GM12875 (cell line): Measurements from ENCODE around the gene POPDC3.
"Not testable (repeated sequence)": the region's sequence is repeated elsewhere in the genome, so short reads cannot be mapped to it uniquely, and the experiment has no call there.

Source experiments
- H3K4me3 ChIP-seq: one replicate; pipeline ENCODE4 v1.5.1; 2011; ENCODE audit warnings: low read depth, low read length, control low read depth
- CTCF ChIP-seq: IDR thresholded peaks from 2 replicates; pipeline ENCODE4 v1.5.1; 2011; ENCODE audit warnings: low read depth, mild to moderate bottlenecking, control low read depth, inconsistent platforms, low read length, moderate library complexity, borderline replicate concordance; ENCODE audit not compliant: insufficient read depth

POPDC3 gene

GRCh38 chr6:105186576-105186975, 6.8 kb upstream of the POPDC3 start:
- H3K4me3 ChIP-seq: no peak overlapping the region
- no peak for TF ChIP-seq CTCF

- TF ChIP-seq CTCF: no peak
- no peak overlapping the region for H3K4me3 ChIP-seq
Observed at GRCh38 chr6:105184921-105185320, 5.1 kb upstream of the POPDC3 start.

DNA sequence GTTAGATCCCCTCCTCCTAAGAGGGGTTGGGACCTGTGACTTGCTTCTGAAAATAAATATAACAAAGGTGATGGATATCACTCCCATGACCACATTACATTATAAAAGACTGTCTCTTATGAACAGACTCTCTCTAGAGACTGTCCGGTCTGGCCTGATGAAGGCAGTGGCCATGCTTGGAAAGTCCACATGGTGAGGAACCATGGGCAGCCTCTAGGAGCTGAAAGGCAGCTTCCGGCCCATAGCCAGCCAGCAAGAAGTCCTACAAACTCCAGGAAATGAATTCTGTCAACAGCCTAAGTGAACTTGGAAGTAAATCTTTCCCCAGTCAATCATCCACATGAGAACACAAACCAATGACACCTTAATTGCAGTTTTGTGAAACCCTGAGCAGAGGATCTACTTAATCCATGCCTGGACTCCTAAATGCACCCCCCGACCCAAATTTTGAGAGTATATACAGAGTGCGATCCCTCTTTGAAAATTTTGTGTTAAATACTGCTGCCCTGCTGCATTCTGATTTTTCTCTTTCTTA, 2.2 kb upstream of the POPDC3 start:
- no peak for TF ChIP-seq CTCF
- H3K4me3 ChIP-seq: no peak overlapping the region

DNA sequence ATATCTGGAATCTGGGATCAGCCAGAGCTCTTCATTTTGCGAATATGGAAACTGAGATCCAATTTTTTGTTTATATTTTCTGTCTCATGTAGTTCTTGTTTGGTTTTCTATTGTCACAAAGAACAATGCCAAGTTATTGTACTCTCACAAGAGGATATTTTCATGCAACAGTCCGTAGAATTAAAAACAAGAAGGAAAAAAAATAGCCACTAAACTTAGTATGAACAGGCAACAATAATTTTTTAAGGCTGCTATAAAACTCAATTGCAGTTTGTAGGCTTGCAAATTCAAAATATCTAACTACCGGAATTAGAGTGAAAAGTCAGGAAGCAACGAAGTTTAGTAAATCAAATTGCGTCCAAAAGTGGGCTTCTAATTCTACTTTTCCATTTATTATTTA, 1.2 kb downstream of the POPDC3 start:
- no peak overlapping the region for H3K4me3 ChIP-seq
- TF ChIP-seq CTCF: no peak

DNA sequence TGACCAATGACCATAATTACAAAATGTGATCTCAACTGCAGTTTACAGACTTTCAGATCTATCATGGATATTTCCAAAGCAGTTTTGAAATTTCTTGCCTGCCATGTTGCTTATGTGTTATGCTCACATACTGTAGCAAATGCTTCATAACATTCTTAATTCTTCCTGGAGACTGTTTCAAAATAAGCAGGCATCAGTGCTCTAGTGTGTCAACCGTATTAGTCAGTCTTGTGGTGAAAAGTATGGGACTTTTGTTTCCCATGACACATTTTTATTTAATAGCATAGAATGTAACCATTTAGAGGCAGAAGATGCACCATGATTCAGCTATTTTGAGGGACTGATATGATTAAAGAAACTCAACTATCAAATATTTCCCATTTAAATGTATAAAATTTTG, 1.7 kb downstream of the POPDC3 start:
- no peak overlapping the region for H3K4me3 ChIP-seq
- no peak for TF ChIP-seq CTCF

- TF ChIP-seq CTCF: no peak
- no peak overlapping the region for H3K4me3 ChIP-seq
Observed at GRCh38 chr6:105177556-105177955, 2.3 kb downstream of the POPDC3 start.

GRCh38 chr6:105174512-105174911, 5.3 kb downstream of the POPDC3 start:
- H3K4me3 ChIP-seq: no peak overlapping the region
- TF ChIP-seq CTCF: no peak

GRCh38 chr6:105172515-105172914, 7.3 kb downstream of the POPDC3 start:
- H3K4me3 ChIP-seq: not testable (repeated sequence)
